ENCODE data around the gene CTIF.

The CTIF gene

DNA sequence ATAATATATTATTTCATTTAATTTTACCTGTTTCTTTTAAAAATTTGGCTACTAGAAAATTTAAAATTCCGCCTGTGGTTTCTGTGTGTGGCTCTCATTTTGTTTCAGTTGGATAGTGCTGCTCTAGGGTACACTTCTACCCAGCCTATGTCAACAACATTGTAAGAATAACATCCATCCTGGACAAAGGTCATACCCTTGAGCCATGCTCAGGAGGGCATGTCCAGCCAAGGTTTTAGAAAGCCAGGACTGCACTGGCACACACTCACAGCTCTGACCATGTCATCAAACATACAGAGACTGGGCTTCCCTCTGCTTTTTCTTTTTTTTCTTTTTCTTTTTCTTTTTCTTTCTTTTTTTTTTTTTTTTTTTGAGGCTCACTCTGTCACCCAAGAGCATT is 96.1 kb downstream of the CTIF start:
- no peak overlapping the region for H2AFZ ChIP-seq (ENCODE audit: low read depth, low read length)
- H3K9me3 ChIP-seq (ENCODE audit: insufficient read depth, low read length), result no peaks in the 10 kb centered on the region
- H3K9ac ChIP-seq (ENCODE audit: low read length), result no peak overlapping the region
- H3K79me2 ChIP-seq (ENCODE audit: low read length), result no peaks in the 10 kb centered on the region
- TF ChIP-seq, protein P1, sequence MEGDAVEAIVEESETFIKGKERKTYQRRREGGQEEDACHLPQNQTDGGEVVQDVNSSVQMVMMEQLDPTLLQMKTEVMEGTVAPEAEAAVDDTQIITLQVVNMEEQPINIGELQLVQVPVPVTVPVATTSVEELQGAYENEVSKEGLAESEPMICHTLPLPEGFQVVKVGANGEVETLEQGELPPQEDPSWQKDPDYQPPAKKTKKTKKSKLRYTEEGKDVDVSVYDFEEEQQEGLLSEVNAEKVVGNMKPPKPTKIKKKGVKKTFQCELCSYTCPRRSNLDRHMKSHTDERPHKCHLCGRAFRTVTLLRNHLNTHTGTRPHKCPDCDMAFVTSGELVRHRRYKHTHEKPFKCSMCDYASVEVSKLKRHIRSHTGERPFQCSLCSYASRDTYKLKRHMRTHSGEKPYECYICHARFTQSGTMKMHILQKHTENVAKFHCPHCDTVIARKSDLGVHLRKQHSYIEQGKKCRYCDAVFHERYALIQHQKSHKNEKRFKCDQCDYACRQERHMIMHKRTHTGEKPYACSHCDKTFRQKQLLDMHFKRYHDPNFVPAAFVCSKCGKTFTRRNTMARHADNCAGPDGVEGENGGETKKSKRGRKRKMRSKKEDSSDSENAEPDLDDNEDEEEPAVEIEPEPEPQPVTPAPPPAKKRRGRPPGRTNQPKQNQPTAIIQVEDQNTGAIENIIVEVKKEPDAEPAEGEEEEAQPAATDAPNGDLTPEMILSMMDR (IDR thresholded peaks at IDR 0.05; ENCODE audit: low read depth, low read length), result no peak
- no peak for TF ChIP-seq EZH2phosphoT487 (IDR thresholded peaks at IDR 0.05; ENCODE audit: low read depth)
- H4K20me1 ChIP-seq (ENCODE audit: insufficient read depth, low read length), result no peaks in the 10 kb centered on the region
- H3K27ac ChIP-seq (ENCODE audit: low read length), result no peak overlapping the region
- no peak overlapping the region for H3K4me2 ChIP-seq (ENCODE audit: low read length)
- no peaks in the 10 kb centered on the region for H3K4me1 ChIP-seq (ENCODE audit: low read length)
- H3K27me3 ChIP-seq (ENCODE audit: low read depth, low read length), result no peaks in the 10 kb centered on the region
- H3K4me3 ChIP-seq (ENCODE audit: low read length), result no peak overlapping the region
- no peaks in the 10 kb centered on the region for H3K36me3 ChIP-seq (replicated peaks; ENCODE audit: low read depth, low read length)

DNA sequence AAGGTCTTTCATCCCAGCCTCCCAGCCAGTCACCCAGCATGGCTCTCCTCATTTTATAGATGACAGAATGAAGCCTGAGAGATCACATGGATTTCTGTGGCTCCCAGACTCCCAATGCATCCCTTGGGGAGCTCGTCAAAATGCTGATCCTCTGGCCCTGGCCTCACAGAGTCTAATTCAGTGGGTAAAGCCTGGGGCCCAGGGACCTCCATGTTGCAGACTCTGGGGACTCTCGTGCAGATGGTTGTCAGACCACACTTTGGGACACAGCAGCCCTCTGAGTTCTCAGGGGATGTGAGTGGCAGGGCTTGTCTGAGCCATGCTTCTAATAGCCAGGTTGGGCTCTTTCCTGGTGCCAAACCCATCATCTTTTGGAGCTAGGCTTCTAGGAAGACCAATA is 97.0 kb downstream of the CTIF start:
- no peaks in the 10 kb centered on the region for H3K27me3 ChIP-seq (ENCODE audit: low read depth, low read length)
- no peaks in the 10 kb centered on the region for H4K20me1 ChIP-seq (ENCODE audit: insufficient read depth, low read length)
- no peak overlapping the region for H3K4me2 ChIP-seq (ENCODE audit: low read length)
- H3K36me3 ChIP-seq (replicated peaks; ENCODE audit: low read depth, low read length), result no peaks in the 10 kb centered on the region
- no peaks in the 10 kb centered on the region for H3K4me1 ChIP-seq (ENCODE audit: low read length)
- H3K9me3 ChIP-seq (ENCODE audit: insufficient read depth, low read length), result no peaks in the 10 kb centered on the region
- no peak overlapping the region for H3K27ac ChIP-seq (ENCODE audit: low read length)
- TF ChIP-seq EZH2phosphoT487 (IDR thresholded peaks at IDR 0.05; ENCODE audit: low read depth), result no peak
- TF ChIP-seq, protein P1 (IDR thresholded peaks at IDR 0.05; ENCODE audit: low read depth, low read length), result no peak
- no peaks in the 10 kb centered on the region for H3K79me2 ChIP-seq (ENCODE audit: low read length)
- H2AFZ ChIP-seq (ENCODE audit: low read depth, low read length), result no peak overlapping the region
- H3K4me3 ChIP-seq (ENCODE audit: low read length), result no peak overlapping the region
- H3K9ac ChIP-seq (ENCODE audit: low read length), result no peak overlapping the region

DNA sequence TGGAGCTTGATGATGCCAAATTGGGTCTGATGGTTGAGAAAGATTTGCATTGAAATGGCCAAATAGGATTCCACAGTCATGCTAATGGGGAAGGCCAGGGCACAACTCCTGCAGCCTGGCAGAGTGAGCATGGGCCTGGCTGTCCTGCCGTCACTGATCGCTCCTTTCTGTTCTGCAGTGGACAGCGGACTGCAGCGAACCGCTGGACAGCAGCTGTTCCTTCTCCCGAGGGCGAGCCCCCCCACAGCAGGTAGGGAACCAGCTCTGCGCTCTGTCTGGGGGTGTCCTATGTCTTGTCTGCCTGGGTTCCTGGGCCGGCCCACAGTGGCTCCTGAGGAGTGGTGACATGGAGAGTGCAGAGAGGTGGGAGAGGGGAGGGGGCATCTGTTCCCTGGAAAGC is 97.6 kb downstream of the CTIF start:
- Histone ChIP-seq H3K9ac (ENCODE audit: low read length) (no peak overlapping the region), H3K9me3 (ENCODE audit: insufficient read depth, low read length) (no peaks in the 10 kb centered on the region), H3K79me2 (ENCODE audit: low read length) (no peaks in the 10 kb centered on the region), H3K4me1 (ENCODE audit: low read length) (no peaks in the 10 kb centered on the region), H3K4me3 (ENCODE audit: low read length) (no peak overlapping the region), H4K20me1 (ENCODE audit: insufficient read depth, low read length) (no peaks in the 10 kb centered on the region), H3K27me3 (ENCODE audit: low read depth, low read length) (no peaks in the 10 kb centered on the region), H3K27ac (ENCODE audit: low read length) (no peak overlapping the region), H3K4me2 (ENCODE audit: low read length) (no peak overlapping the region), H3K36me3 (replicated peaks; ENCODE audit: low read depth, low read length) (no peaks in the 10 kb centered on the region), H2AFZ (ENCODE audit: low read depth, low read length) (no peak overlapping the region)
- TF ChIP-seq EZH2phosphoT487 (IDR thresholded peaks at IDR 0.05; ENCODE audit: low read depth), result no peak
- TF ChIP-seq, protein P1 (IDR thresholded peaks at IDR 0.05; ENCODE audit: low read depth, low read length), result no peak

DNA sequence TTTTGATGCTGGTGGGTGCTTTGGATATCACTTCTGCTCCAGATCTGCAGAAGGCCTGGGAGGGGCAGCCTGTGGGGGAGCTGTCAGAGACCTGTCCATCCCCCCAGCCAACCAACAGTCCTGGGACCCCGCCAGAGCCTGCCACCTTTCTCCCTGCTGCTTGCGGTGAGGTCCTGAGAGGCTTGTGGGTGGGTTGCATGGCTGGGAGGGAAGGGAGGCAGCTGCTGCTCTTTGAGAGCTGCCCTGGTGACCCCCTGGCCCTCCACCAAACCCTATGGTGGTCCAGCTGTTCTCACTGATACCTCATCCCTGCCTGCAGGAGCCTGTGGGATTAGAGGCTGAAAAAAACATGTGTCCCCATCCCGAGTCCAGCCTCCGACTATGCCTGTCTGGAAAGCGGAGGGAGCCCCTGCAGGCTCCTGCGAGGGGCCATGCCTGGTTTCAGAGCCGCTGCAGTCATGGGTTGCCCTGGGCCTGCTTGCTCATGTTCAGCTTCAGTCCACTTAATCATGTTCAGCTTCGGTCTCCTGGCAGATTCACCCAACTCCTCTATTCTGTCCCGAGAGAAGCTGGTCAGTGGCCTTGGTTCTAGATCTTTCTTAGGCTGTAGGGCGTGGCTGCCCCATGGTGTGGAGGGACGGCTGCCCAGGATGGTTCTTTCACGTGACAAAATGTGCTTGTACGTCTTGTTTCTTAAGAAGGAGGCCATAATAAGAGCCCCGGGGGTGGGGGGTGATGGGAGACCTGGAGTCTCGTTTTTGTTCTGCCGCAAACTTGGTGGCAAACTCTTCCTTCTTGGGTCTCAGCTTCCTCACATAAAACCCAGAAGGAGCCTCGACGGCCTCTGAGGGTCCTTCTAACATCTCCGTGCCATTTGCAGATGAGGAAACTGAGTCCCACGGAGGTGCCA is 98.5 kb downstream of the CTIF start:
- H3K4me1 ChIP-seq (ENCODE audit: low read length), result no peaks in the 10 kb centered on the region
- H3K27ac ChIP-seq (ENCODE audit: low read length), result no peak overlapping the region
- H3K4me2 ChIP-seq (ENCODE audit: low read length), result no peak overlapping the region
- no peak overlapping the region for H3K4me3 ChIP-seq (ENCODE audit: low read length)
- H3K79me2 ChIP-seq (ENCODE audit: low read length), result no peaks in the 10 kb centered on the region
- no peaks in the 10 kb centered on the region for H3K9me3 ChIP-seq (ENCODE audit: insufficient read depth, low read length)
- no peaks in the 10 kb centered on the region for H4K20me1 ChIP-seq (ENCODE audit: insufficient read depth, low read length)
- H3K9ac ChIP-seq (ENCODE audit: low read length), result no peak overlapping the region
- no peak for TF ChIP-seq EZH2phosphoT487 (IDR thresholded peaks at IDR 0.05; ENCODE audit: low read depth)
- TF ChIP-seq, protein P1 (IDR thresholded peaks at IDR 0.05; ENCODE audit: low read depth, low read length), result no peak
- H2AFZ ChIP-seq (ENCODE audit: low read depth, low read length), result no peak overlapping the region
- no peaks in the 10 kb centered on the region for H3K27me3 ChIP-seq (ENCODE audit: low read depth, low read length)
- H3K36me3 ChIP-seq (replicated peaks; ENCODE audit: low read depth, low read length), result no peaks in the 10 kb centered on the region
